Adrenal gland (tissue), 12 donors: ENCODE data around the gene SLC2A9. TPM values are rescaled to one million over a fixed set of nuclear protein-coding genes. Genes with fewer than 3 reads are reported as not detected.

ENCODE experiments used
- DNase-seq, 7 donors: peaks; one replicate each; pipeline ENCODE4 v3.0.0-alpha.2; 2019 to 2020
- H3K27ac ChIP-seq, 5 donors: fragments of 200-600 bp; sonication (generic) in 4 of 5; 1 replicate in 3 of 5; 2 replicates in 2 of 5; pipeline versions ENCODE4 v1.5.1 to v1.8.0; 2016 to 2020; ENCODE audit warnings: mild to moderate bottlenecking in 1 of 5
- H3K27me3 ChIP-seq: fragments of 200-600 bp; 2 replicates; pipeline ENCODE4 v1.8.0; 2021
- H3K36me3 ChIP-seq, 2 donors: fragments of 200-600 bp; replicated peaks in 1 of 2; 1 replicate in 1 of 2; 2 replicates in 1 of 2; pipeline versions ENCODE4 v1.5.1 to v1.8.0; 2018 to 2022
- H3K4me1 ChIP-seq, 2 donors: fragments of 200-600 bp; replicated peaks in 1 of 2; 1 replicate in 1 of 2; 2 replicates in 1 of 2; pipeline versions ENCODE4 v1.5.1 to v1.8.0; 2018 to 2021
- H3K4me3 ChIP-seq, 4 donors: fragments of 200-600 bp; sonication (generic) in 3 of 4; one replicate each; pipeline ENCODE4 v1.5.1; 2016 to 2018
- H3K9me3 ChIP-seq, 3 donors: fragments of 200-600 bp; sonication (generic) in 1 of 3; replicated peaks in 1 of 3; 1 replicate in 2 of 3; 2 replicates in 1 of 3; pipeline versions ENCODE4 v1.5.1 to v1.8.0; 2016 to 2021
- POLR2A ChIP-seq, 2 donors: fragments of 450-650 bp; IDR thresholded peaks; one replicate each; pipeline ENCODE4 v1.6.1; 2017; ENCODE audit warnings: antibody characterized with exemption in 2 of 2, mild to moderate bottlenecking in 2 of 2, moderate library complexity in 1 of 2
- WGBS, 4 donors: extraction: QIAGEN DNeasy Blood & Tissue Kit in 2 of 4; methylation state at CpG; one replicate each; pipeline versions ENCODE4 v1.1.5 to v1.1.7; 2013 to 2017; 5-methylcytosine and 5-hydroxymethylcytosine counted together
- intact Hi-C, 2 donors: fragments of 100-400 bp; cut with DNase I; formaldehyde crosslinking; loops; one replicate each; pipeline versions ENCODE4 v1.14.1 to v1.15.0; 2022 to 2023
- polyA plus RNA-seq, 3 donors: library from polyadenylated mRNA; stranded (reverse); fragments of 200-250 nt in 2 of 3; fragments of 350-450 nt in 1 of 3; fragmentation: Illumina TruSeq in 1 of 3; extraction: RNeasy Lipid Tissue Mini Kit (QIAGEN cat#74804) in 1 of 3; gene quantifications; one replicate each; pipeline ENCODE4 v1.2.3, GENCODE V29; 2013 to 2014
- total RNA-seq, 9 donors: library from RNA; depleted of rRNA in 4 of 9; stranded (reverse); fragments of >200 nt in 4 of 9; fragments of 120-200 nt in 1 of 9; fragmentation: NEBNext Ultra II Directional in 1 of 9; extraction: Animal tissue kit (Norgen Biotek cat#: 25700) in 1 of 9; gene quantifications; one replicate each; pipeline versions ENCODE4 v1.1.0 to v1.2.4, GENCODE V29; 2013 to 2023
- TF ChIP-seq, protein P1 (sequence below), 6 experiments: fragments of 450-650 bp in 4 of 6; fragments of 200-600 bp in 2 of 6; sonication (generic) in 1 of 6; IDR thresholded peaks; 1 replicate in 5 of 6; 2 replicates in 1 of 6; pipeline versions ENCODE4 v1.5.1 to v1.8.0; 2016 to 2021; ENCODE audit warnings: antibody characterized with exemption in 6 of 6, mild to moderate bottlenecking in 2 of 6, moderate library complexity in 1 of 6
- donor health status: healthy with polysubstance abuse.
- donor health status: Bipolar disorder and iron deficiency.
- donor health status: DM: yes; HTN: yes; CAD: no.
- donor health status: DM: no; HTN: no; CAD: no.
- donor health status: DM: no; HTN: no; CAD: no.
- donor health status: DM: yes; HTN: yes; CAD: no.

SLC2A9 gene
- total and polyA plus RNA-seq, 12 donors, result 1.8 to 16.6 (median 8.5) TPM

DNA sequence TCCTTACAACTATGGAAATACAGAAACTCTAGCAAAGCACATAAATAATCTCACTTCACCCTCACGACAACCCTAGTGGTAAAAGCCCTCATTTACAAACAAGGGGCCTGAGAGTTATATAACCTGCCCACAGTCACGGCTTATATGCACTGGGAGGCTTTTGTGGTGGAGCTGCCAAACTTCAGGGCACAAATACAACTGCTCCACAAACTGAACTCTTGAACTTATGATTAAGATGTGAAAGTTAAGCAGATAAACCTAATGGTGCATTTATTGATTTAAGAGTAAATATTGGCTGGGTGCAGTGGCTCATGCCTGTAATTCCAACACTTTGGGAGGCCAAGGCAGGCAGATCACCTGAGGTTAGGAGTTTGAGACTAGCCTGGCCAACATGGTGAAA, 19.0 kb downstream of the SLC2A9 start:
- no peaks in the 10 kb centered on the region for H3K36me3 ChIP-seq
- H3K27me3 ChIP-seq, result no peaks in the 10 kb centered on the region
- no peak for TF ChIP-seq POLR2A (IDR thresholded peaks at IDR 0.05)
- TF ChIP-seq, protein P1, sequence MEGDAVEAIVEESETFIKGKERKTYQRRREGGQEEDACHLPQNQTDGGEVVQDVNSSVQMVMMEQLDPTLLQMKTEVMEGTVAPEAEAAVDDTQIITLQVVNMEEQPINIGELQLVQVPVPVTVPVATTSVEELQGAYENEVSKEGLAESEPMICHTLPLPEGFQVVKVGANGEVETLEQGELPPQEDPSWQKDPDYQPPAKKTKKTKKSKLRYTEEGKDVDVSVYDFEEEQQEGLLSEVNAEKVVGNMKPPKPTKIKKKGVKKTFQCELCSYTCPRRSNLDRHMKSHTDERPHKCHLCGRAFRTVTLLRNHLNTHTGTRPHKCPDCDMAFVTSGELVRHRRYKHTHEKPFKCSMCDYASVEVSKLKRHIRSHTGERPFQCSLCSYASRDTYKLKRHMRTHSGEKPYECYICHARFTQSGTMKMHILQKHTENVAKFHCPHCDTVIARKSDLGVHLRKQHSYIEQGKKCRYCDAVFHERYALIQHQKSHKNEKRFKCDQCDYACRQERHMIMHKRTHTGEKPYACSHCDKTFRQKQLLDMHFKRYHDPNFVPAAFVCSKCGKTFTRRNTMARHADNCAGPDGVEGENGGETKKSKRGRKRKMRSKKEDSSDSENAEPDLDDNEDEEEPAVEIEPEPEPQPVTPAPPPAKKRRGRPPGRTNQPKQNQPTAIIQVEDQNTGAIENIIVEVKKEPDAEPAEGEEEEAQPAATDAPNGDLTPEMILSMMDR (IDR thresholded peaks at IDR 0.05), result no peak
- 79 to 100% (median 93%) methylated on average over 2 of the region's 2 CpGs for WGBS, 4 donors
- H3K4me3 ChIP-seq, result no peak overlapping the region
- intact Hi-C loops, result no loop called here
- H3K4me1 ChIP-seq, result peaks cover 2 to 19% of the 10 kb centered on the region in 2 donors
- no peak overlapping the region for H3K27ac ChIP-seq
- DNase-seq, result no peak
- H3K9me3 ChIP-seq, result no peaks in the 10 kb centered on the region

DNA sequence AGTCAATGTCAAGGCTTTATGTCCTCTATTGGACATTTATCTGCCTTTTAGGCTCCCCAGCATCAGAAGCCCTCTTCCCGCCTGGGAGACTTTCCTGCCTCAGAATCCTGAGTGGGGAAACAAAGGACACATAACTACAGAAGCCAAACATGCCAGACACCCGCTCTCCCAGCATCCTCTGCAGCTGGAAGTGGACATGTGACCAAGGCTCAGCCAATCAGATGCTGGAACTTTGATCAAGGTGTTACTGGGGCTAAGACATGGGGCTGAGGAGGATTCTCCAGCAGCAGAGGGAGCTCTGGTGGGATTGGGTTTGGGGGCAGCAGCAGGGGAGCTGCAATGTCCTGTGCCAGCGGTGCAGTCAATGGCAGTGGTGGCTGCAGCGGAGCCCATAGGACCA, 19.5 kb downstream of the SLC2A9 start:
- Histone ChIP-seq H3K27me3 (no peaks in the 10 kb centered on the region), H3K4me3 (no peak overlapping the region), H3K27ac (no peak overlapping the region), H3K9me3 (no peaks in the 10 kb centered on the region), H3K4me1 (peaks cover 8 to 22% of the 10 kb centered on the region in 2 donors), H3K36me3 (no peaks in the 10 kb centered on the region)
- intact Hi-C loops, result no loop called here
- no peak for DNase-seq
- WGBS, 4 donors, result 92 to 100% (median 97%) methylated on average over 3 to 4 of the region's 4 CpGs
- no peak for TF ChIP-seq POLR2A (IDR thresholded peaks at IDR 0.05)
- TF ChIP-seq, protein P1 (IDR thresholded peaks at IDR 0.05), result no peak

DNA sequence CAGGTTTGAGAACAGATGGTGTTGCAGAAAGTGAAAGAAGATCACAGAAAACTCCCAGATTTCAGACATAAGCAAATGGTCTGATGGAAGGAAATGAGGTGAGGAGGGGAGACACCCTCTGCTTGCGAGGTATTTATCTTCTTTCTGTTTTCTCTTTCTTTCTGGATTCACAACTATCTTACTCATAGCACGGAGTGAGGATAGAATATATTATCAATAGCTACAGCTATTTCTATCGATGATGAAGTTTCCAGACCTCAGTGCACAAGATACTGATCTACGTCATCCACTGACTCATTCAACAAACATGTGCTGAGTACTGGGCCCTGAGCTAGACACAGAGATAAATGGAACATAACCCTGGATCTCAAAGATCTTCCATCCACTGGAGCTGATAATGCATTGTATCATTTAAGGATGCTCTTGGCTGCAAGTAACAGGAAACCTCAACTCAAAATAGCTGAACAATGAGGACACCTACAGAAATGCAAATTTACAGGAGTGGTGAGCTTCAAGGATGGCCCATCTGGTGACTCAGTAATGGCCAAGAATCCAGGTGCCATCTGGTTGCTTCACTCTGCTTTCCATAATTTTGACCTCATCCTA, 21.2 kb downstream of the SLC2A9 start:
- 63 to 75% (median 69%) methylated on average over 4 of the region's 4 CpGs for WGBS, 4 donors
- Histone ChIP-seq H3K4me1 (peaks cover 8 to 13% of the 10 kb centered on the region in 2 donors), H3K36me3 (peaks cover 0 to 5% of the 10 kb centered on the region in 2 donors), H3K4me3 (no peak overlapping the region), H3K27me3 (no peaks in the 10 kb centered on the region), H3K27ac (no peak overlapping the region), H3K9me3 (no peaks in the 10 kb centered on the region)
- no peak for TF ChIP-seq POLR2A (IDR thresholded peaks at IDR 0.05)
- TF ChIP-seq, protein P1 (IDR thresholded peaks at IDR 0.05), result no peak
- intact Hi-C loops, result no loop called here
- no peak for DNase-seq

DNA sequence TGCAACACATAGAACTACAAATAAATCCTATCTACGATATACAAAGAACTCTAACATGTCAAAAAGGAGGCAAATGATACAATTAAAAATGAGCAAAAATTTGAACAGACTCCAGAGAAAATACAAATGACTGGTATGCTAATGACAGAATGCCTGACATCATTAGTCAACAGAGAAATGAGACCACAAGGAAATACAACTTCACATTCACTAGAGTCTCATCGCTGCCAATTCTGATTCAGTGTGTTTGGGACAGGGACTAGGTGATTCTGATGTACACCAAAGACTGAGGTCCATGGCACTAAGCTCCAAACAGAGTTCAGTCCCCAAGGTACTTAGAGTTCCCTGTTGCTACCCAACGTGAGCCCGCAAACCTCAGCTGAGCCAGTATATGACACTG, 23.4 kb downstream of the SLC2A9 start:
- intact Hi-C loops, result no loop called here
- TF ChIP-seq, protein P1 (IDR thresholded peaks at IDR 0.05), result no peak
- no peak for TF ChIP-seq POLR2A (IDR thresholded peaks at IDR 0.05)
- Histone ChIP-seq H3K27ac (no peak overlapping the region), H3K36me3 (peaks cover 0 to 8% of the 10 kb centered on the region in 2 donors), H3K4me1 (peaks cover 8 to 13% of the 10 kb centered on the region in 2 donors), H3K27me3 (no peaks in the 10 kb centered on the region), H3K4me3 (no peak overlapping the region), H3K9me3 (no peaks in the 10 kb centered on the region)
- 38 to 67% (median 61%) methylated on average over 2 to 4 of the region's 4 CpGs for WGBS, 4 donors
- no peak for DNase-seq
